ENCODE measurements around the gene TUBD1.
"Not testable (repeated sequence)": the region's sequence is repeated elsewhere in the genome, so short reads cannot be mapped to it uniquely, and the experiment has no call there.

GRCh38 chr17:59873414-59873813 is 19.3 kb downstream of the TUBD1 start:
- not testable (repeated sequence) for TF ChIP-seq CTCF (optimal IDR thresholded peaks at IDR 0.05 in 1 of 3, IDR thresholded peaks at IDR 0.05 in 1 of 3, conservative IDR thresholded peaks at IDR 0.05 in 1 of 3; ENCODE audit: extremely low read depth in 1 of 3, insufficient read depth in 2 of 3, low read length in 3 of 3); EZH2 (IDR thresholded peaks at IDR 0.05; ENCODE audit: low read length)

Measured in keratinocyte (primary cell).